Measurements from ENCODE around the gene TMED1.

TMED1 gene

DNA sequence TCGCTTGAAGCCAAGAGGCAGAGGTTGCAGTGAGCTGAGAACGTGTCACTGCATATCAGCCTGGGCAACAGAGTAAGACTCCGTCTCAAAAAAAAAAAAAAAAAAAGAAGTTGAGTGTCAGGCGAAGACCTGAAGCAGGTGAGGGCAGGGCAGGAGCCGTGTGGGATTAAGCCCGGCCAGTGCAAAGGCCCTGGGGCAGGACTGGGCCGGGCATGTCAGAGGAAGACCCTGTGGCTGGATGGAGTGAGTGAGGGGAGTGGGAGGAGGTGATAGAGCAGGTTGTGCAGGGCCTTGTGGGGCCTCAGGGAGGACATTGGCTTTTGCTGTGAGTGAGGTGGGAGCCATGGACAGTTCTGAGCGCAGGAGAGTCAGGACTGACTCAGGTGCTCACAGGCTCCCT lies 47.9 kb downstream of the TMED1 start:
- no peaks in the 10 kb centered on the region for H3K4me1 ChIP-seq (ENCODE audit: control insufficient read depth, insufficient read depth, low read length)
- H3K27ac ChIP-seq (ENCODE audit: low read length): no peak overlapping the region
- H3K4me3 ChIP-seq (ENCODE audit: low read length in 2 of 2): no peak overlapping the region
- H3K36me3 ChIP-seq (ENCODE audit: control insufficient read depth in 2 of 2, insufficient read depth in 2 of 2, low read length in 2 of 2): peaks cover 43 to 52% of the 10 kb centered on the region in 2 donors
- H3K9ac ChIP-seq (ENCODE audit: low read length in 2 of 2): no peak overlapping the region
- no peaks in the 10 kb centered on the region for H3K27me3 ChIP-seq (ENCODE audit: control insufficient read depth in 1 of 2, insufficient read depth in 2 of 2, low read length in 2 of 2)
- no peaks in the 10 kb centered on the region for H3K9me3 ChIP-seq (ENCODE audit: control insufficient read depth in 2 of 2, low read length in 2 of 2)

DNA sequence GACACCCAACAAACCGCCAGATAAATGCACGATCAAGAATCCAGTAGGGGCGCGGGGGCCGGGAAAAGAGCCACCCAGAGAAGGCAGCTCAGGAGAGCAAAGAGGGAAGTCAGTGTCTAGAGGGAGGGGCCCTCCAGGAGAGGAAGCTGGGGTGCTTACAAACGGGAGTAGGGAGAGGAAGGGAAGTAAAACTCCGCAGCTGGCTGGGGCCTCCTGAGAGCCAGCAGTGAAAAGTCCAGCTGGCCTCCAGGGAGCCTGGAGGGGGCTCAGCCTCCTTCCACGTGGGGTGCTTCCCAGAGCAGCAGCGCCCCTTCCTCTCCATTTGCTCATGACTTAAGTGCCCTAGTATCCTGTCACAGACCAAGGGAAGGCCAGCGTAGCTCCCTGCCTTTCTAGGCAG lies 51.8 kb downstream of the TMED1 start:
- Histone ChIP-seq H3K27me3 (ENCODE audit: control insufficient read depth in 1 of 2, insufficient read depth in 2 of 2, low read length in 2 of 2) (no peaks in the 10 kb centered on the region), H3K9me3 (ENCODE audit: control insufficient read depth in 2 of 2, low read length in 2 of 2) (no peaks in the 10 kb centered on the region), H3K27ac (ENCODE audit: low read length) (no peak overlapping the region), H3K36me3 (ENCODE audit: control insufficient read depth in 2 of 2, insufficient read depth in 2 of 2, low read length in 2 of 2) (peaks cover 49 to 61% of the 10 kb centered on the region in 2 donors), H3K4me3 (ENCODE audit: low read length in 2 of 2) (no peak overlapping the region), H3K9ac (ENCODE audit: low read length in 2 of 2) (no peak overlapping the region), H3K4me1 (ENCODE audit: control insufficient read depth, insufficient read depth, low read length) (no peaks in the 10 kb centered on the region)

DNA sequence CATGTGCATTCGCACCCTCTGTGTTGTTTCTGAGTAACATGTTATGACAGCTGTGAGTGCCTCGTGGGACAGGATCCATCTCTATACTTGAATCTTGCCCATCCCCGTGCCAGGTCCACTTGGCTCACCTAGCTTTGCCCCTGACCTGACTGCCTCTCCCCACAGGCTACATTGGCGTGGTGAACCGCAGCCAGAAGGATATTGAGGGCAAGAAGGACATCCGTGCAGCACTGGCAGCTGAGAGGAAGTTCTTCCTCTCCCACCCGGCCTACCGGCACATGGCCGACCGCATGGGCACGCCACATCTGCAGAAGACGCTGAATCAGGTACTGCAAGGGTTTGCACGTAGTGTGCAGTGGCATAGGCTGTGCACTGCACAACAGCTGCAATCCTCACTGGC lies 53.2 kb downstream of the TMED1 start:
- Histone ChIP-seq H3K4me3 (ENCODE audit: low read length in 2 of 2) (no peak overlapping the region), H3K9ac (ENCODE audit: low read length in 2 of 2) (no peak overlapping the region), H3K4me1 (ENCODE audit: control insufficient read depth, insufficient read depth, low read length) (no peaks in the 10 kb centered on the region), H3K9me3 (ENCODE audit: control insufficient read depth in 2 of 2, low read length in 2 of 2) (no peaks in the 10 kb centered on the region), H3K27me3 (ENCODE audit: control insufficient read depth in 1 of 2, insufficient read depth in 2 of 2, low read length in 2 of 2) (no peaks in the 10 kb centered on the region), H3K36me3 (ENCODE audit: control insufficient read depth in 2 of 2, insufficient read depth in 2 of 2, low read length in 2 of 2) (peaks cover 39 to 50% of the 10 kb centered on the region in 2 donors), H3K27ac (ENCODE audit: low read length) (no peak overlapping the region)
